Keratinocyte (primary cell): ENCODE measurements around the gene TRPM1. TPM values are rescaled to one million over a fixed set of nuclear protein-coding genes. Genes with fewer than 3 reads are reported as not detected.

ENCODE experiments used
- DNase-seq: peaks from one replicate; pipeline ENCODE4 v3.0.0-alpha.2; 2011; ENCODE audit warnings: low read depth, missing footprints, low spot score
- FAIRE-seq: peaks from 2 replicates; lab custom pipeline; 2011; peaks lifted over from hg19 to GRCh38; lab: Jason Lieb, UNC
- H2AFZ ChIP-seq: 2 replicates; pipeline ENCODE4 v1.6.0; 2012; ENCODE audit warnings: low read length, control low read depth, inconsistent platforms; ENCODE audit not compliant: control insufficient read depth
- H3K27ac ChIP-seq: 2 replicates; pipeline ENCODE4 v1.5.1; 2011; ENCODE audit warnings: low read length; ENCODE audit not compliant: control insufficient read depth, insufficient read depth
- H3K27me3 ChIP-seq: 3 replicates; pipeline ENCODE4 v1.6.0; 2011; ENCODE audit warnings: low read length; ENCODE audit not compliant: control insufficient read depth, insufficient read depth; ENCODE audit errors: extremely low read depth
- H3K36me3 ChIP-seq, 2 experiments: 2 replicates in 1 of 2; 3 replicates in 1 of 2; pipeline ENCODE4 v1.5.1; 2011; ENCODE audit warnings: low read length in 2 of 2, mild to moderate bottlenecking in 1 of 2; ENCODE audit not compliant: control insufficient read depth in 2 of 2, insufficient read depth in 2 of 2; ENCODE audit errors: extremely low read depth in 1 of 2
- H3K4me1 ChIP-seq: 3 replicates; pipeline ENCODE4 v1.5.1; 2011; ENCODE audit warnings: low read length; ENCODE audit not compliant: control insufficient read depth, insufficient read depth; ENCODE audit errors: extremely low read depth
- H3K4me2 ChIP-seq: 3 replicates; pipeline ENCODE4 v1.6.0; 2011; ENCODE audit warnings: low read depth, low read length; ENCODE audit not compliant: control insufficient read depth, insufficient read depth; ENCODE audit errors: extremely low read depth
- H3K4me3 ChIP-seq, 3 experiments: fragments of 200-600 bp in 1 of 3; sonication (generic) in 1 of 3; 2 replicates in 2 of 3; 3 replicates in 1 of 3; pipeline ENCODE4 v1.5.1; 2011 to 2016; ENCODE audit warnings: low read length in 3 of 3, mild to moderate bottlenecking in 3 of 3, control low read depth in 2 of 3, inconsistent platforms in 1 of 3, low read depth in 1 of 3, mixed read lengths in 1 of 3, mixed run types in 1 of 3, moderate library complexity in 1 of 3; ENCODE audit not compliant: control insufficient read depth in 2 of 3, insufficient read depth in 2 of 3; ENCODE audit errors: extremely low read depth in 1 of 3
- H3K79me2 ChIP-seq: 2 replicates; pipeline ENCODE4 v1.6.0; 2012; ENCODE audit warnings: low read length; ENCODE audit not compliant: control insufficient read depth, insufficient read depth
- H3K9ac ChIP-seq: 3 replicates; pipeline ENCODE4 v1.6.0; 2011; ENCODE audit warnings: low read length; ENCODE audit not compliant: control insufficient read depth, insufficient read depth; ENCODE audit errors: extremely low read depth
- H3K9me1 ChIP-seq: 3 replicates; pipeline ENCODE4 v1.6.0; 2011; ENCODE audit warnings: low read length; ENCODE audit not compliant: control insufficient read depth, insufficient read depth; ENCODE audit errors: extremely low read depth
- H3K9me3 ChIP-seq: 2 replicates; pipeline ENCODE4 v1.5.1; 2012; ENCODE audit warnings: low read depth, low read length; ENCODE audit not compliant: control insufficient read depth
- H4K20me1 ChIP-seq: 3 replicates; pipeline ENCODE4 v1.6.0; 2011; ENCODE audit warnings: low read length; ENCODE audit not compliant: control insufficient read depth, insufficient read depth; ENCODE audit errors: extremely low read depth
- EZH2 ChIP-seq: IDR thresholded peaks from one replicate; pipeline ENCODE4 v1.6.1; 2012; ENCODE audit warnings: inconsistent platforms, mild to moderate bottlenecking, low read length, moderate library complexity
- dilution Hi-C: fragments of 300-500 bp; cut with MboI; formaldehyde crosslinking; loops from one replicate; pipeline ENCODE4 v1.7.0; 2020; ENCODE audit warnings: low sequenced_read_pairs; ENCODE audit not compliant: extremely low pct_ligation_motif_present
- polyA plus RNA-seq, 5 experiments: library from polyadenylated mRNA; depleted of rRNA in 3 of 5; stranded (reverse) in 3 of 5; stranded (forward) in 1 of 5; unstranded in 1 of 5; fragments of >200 nt; gene quantifications; 1 replicate in 1 of 5; 2 replicates in 3 of 5; 3 replicates in 1 of 5; pipeline versions ENCODE4 v1.2.1 to v1.2.3, GENCODE V29; 2011 to 2012; ENCODE audit warnings: missing spikeins in 2 of 5, low read depth in 1 of 5, low replicate concordance in 1 of 5
- TF ChIP-seq, protein P1 (sequence below), 3 experiments: IDR thresholded peaks in 1 of 3; conservative IDR thresholded peaks in 1 of 3; optimal IDR thresholded peaks in 1 of 3; 2 replicates in 2 of 3; 3 replicates in 1 of 3; pipeline versions ENCODE3 to v1.5.1; 2011; ENCODE audit warnings: low read length in 3 of 3, mild to moderate bottlenecking in 3 of 3, moderate library complexity in 2 of 3, control low read depth in 1 of 3, inconsistent platforms in 1 of 3; ENCODE audit not compliant: insufficient read depth in 2 of 3; ENCODE audit errors: extremely low read depth in 1 of 3

Gene TRPM1
- polyA plus RNA-seq, 1 donor (not counting 4 experiments of a cell fraction or from before 2014, with no cell fraction given), result 0.17 TPM

GRCh38 chr15:31078471-31078870 lies 23.1 kb downstream of the TRPM1 start:
- Histone ChIP-seq H3K9me1 (no peaks in the 10 kb centered on the region), H4K20me1 (no peaks in the 10 kb centered on the region), H3K36me3 (no peaks in the 10 kb centered on the region), H3K27ac (no peak overlapping the region), H3K79me2 (no peaks in the 10 kb centered on the region), H3K9ac (no peak overlapping the region), H3K4me2 (no peak overlapping the region), H3K9me3 (no peaks in the 10 kb centered on the region), H3K27me3 (peaks cover 3% of the 10 kb centered on the region), H2AFZ (no peak overlapping the region), H3K4me1 (peaks cover 20% of the 10 kb centered on the region), H3K4me3 (no peak overlapping the region)
- DNase-seq, result no peak
- dilution Hi-C loops, result no loop called here
- TF ChIP-seq, protein P1, sequence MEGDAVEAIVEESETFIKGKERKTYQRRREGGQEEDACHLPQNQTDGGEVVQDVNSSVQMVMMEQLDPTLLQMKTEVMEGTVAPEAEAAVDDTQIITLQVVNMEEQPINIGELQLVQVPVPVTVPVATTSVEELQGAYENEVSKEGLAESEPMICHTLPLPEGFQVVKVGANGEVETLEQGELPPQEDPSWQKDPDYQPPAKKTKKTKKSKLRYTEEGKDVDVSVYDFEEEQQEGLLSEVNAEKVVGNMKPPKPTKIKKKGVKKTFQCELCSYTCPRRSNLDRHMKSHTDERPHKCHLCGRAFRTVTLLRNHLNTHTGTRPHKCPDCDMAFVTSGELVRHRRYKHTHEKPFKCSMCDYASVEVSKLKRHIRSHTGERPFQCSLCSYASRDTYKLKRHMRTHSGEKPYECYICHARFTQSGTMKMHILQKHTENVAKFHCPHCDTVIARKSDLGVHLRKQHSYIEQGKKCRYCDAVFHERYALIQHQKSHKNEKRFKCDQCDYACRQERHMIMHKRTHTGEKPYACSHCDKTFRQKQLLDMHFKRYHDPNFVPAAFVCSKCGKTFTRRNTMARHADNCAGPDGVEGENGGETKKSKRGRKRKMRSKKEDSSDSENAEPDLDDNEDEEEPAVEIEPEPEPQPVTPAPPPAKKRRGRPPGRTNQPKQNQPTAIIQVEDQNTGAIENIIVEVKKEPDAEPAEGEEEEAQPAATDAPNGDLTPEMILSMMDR (optimal IDR thresholded peaks at IDR 0.05 in 1 of 3, IDR thresholded peaks at IDR 0.05 in 1 of 3, conservative IDR thresholded peaks at IDR 0.05 in 1 of 3; ENCODE audit: extremely low read depth in 1 of 3, insufficient read depth in 2 of 3, low read length in 3 of 3), result no peak
- no peak for TF ChIP-seq EZH2
- no peak for FAIRE-seq

- no peaks in the 10 kb centered on the region for H3K9me1 ChIP-seq
- no peak for TF ChIP-seq EZH2
- TF ChIP-seq, protein P1 (optimal IDR thresholded peaks at IDR 0.05 in 1 of 3, IDR thresholded peaks at IDR 0.05 in 1 of 3, conservative IDR thresholded peaks at IDR 0.05 in 1 of 3; ENCODE audit: extremely low read depth in 1 of 3, insufficient read depth in 2 of 3, low read length in 3 of 3), result no peak
- no peaks in the 10 kb centered on the region for H3K36me3 ChIP-seq
- FAIRE-seq (no peak), DNase-seq (no peak)
- no peaks in the 10 kb centered on the region for H4K20me1 ChIP-seq
- H3K27me3 ChIP-seq, result peaks cover 3% of the 10 kb centered on the region
- no peaks in the 10 kb centered on the region for H3K9me3 ChIP-seq
- no peak overlapping the region for H3K27ac ChIP-seq
- no peak overlapping the region for H2AFZ ChIP-seq
- H3K4me3 ChIP-seq, result no peak overlapping the region
- H3K4me1 ChIP-seq, result peaks cover 15% of the 10 kb centered on the region
- dilution Hi-C loops, result no loop called here
- no peaks in the 10 kb centered on the region for H3K79me2 ChIP-seq
- no peak overlapping the region for H3K4me2 ChIP-seq
- no peak overlapping the region for H3K9ac ChIP-seq
Measured at GRCh38 chr15:31077941-31078340, 23.6 kb downstream of the TRPM1 start.
